ENCODE measurements around the gene MLX. TPM values are rescaled to one million over a fixed set of nuclear protein-coding genes. Genes with fewer than 3 reads are reported as not detected.

Gene MLX
- total RNA-seq, 4 donors from 2014 or later, result 37.8 to 43.2 (median 39.3) TPM

DNA sequence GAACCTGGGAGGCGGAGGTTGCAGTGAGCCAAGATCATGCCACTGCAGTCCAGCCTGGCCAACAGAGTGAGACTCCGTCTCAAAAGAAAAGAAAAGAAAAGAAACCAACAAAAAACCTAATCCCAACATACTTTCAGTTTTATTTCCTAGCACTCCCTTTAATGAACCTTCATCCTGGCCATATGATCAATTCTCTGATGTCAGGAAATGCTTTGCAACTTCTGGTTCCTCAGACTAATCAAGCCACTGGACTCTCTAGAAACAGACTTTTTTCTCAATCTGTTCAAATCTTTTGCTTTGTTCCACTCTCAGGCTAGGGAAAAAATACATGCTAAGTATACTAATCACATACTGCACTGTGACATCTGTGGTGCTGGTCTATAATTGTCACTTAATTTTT lies 24.0 kb downstream of the MLX start:
- DNase-seq (ENCODE audit: low spot score in 2 of 2), result no peak
- no peak overlapping the region for H3K4me3 ChIP-seq (ENCODE audit: low read depth, poor library complexity, severe bottlenecking)
- TF ChIP-seq POLR2A (IDR thresholded peaks at IDR 0.05), result no peak
- TF ChIP-seq, protein P1, sequence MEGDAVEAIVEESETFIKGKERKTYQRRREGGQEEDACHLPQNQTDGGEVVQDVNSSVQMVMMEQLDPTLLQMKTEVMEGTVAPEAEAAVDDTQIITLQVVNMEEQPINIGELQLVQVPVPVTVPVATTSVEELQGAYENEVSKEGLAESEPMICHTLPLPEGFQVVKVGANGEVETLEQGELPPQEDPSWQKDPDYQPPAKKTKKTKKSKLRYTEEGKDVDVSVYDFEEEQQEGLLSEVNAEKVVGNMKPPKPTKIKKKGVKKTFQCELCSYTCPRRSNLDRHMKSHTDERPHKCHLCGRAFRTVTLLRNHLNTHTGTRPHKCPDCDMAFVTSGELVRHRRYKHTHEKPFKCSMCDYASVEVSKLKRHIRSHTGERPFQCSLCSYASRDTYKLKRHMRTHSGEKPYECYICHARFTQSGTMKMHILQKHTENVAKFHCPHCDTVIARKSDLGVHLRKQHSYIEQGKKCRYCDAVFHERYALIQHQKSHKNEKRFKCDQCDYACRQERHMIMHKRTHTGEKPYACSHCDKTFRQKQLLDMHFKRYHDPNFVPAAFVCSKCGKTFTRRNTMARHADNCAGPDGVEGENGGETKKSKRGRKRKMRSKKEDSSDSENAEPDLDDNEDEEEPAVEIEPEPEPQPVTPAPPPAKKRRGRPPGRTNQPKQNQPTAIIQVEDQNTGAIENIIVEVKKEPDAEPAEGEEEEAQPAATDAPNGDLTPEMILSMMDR (IDR thresholded peaks at IDR 0.05), result no peak
- intact Hi-C loops (cut with DNase I; ENCODE audit: low total_unique reads), result no loop called here
- WGBS, 2 donors, result 91% methylated on average over 2 of the region's 2 CpGs

DNA sequence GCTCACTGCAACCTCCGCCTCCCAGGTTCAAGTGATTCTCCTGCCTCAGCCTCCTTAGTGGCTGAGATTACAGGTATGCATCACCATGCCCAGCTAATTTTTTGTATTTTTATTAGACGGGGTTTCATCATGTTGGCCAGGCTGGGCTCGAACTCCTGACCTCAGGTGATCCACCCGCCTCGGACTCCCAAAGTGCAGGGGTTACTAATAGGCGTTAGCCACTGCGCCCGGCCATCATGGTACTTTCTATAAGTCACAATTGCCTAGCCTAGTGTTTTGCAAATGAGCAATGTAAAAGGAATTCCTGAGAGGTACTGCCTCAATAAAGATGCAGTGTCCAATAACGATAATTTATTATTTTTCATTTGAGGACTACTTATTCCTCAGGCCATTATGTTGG lies 24.5 kb downstream of the MLX start:
- 93 to 95% methylated on average over 9 of the region's 9 CpGs for WGBS, 2 donors
- DNase-seq (ENCODE audit: low spot score in 2 of 2), result peak in 1 of 2 donors; percentile 60
- intact Hi-C loops (cut with DNase I; ENCODE audit: low total_unique reads), result no loop called here
- TF ChIP-seq, protein P1 (IDR thresholded peaks at IDR 0.05), result no peak
- TF ChIP-seq POLR2A (IDR thresholded peaks at IDR 0.05), result no peak
- no peak overlapping the region for H3K4me3 ChIP-seq (ENCODE audit: low read depth, poor library complexity, severe bottlenecking)

DNA sequence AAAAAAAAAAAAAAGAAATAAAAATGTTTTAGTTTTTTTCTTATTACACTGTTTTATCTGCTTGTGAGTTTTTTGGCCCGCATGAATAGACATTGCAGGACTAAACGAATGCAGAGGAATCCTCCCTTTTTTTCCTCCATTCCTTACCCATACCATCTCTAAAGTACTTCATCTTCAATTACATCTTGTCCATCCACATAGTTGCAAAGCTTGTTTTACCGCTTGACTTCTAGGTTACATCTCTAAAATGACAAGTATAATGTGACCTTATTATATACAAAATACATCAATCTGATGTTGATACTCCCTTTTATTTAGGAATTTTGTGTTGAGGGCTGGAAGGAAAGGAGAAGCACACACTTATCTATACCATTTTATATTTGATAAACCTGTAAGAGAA lies 29.5 kb downstream of the MLX start:
- 72 to 74% methylated on average over 3 of the region's 3 CpGs for WGBS, 2 donors
- intact Hi-C loops (cut with DNase I; ENCODE audit: low total_unique reads), result no loop called here
- DNase-seq (ENCODE audit: low spot score in 2 of 2), result no peak
- H3K4me3 ChIP-seq (ENCODE audit: low read depth, poor library complexity, severe bottlenecking), result no peak overlapping the region
- no peak for TF ChIP-seq POLR2A (IDR thresholded peaks at IDR 0.05)
- TF ChIP-seq, protein P1 (IDR thresholded peaks at IDR 0.05), result no peak

DNA sequence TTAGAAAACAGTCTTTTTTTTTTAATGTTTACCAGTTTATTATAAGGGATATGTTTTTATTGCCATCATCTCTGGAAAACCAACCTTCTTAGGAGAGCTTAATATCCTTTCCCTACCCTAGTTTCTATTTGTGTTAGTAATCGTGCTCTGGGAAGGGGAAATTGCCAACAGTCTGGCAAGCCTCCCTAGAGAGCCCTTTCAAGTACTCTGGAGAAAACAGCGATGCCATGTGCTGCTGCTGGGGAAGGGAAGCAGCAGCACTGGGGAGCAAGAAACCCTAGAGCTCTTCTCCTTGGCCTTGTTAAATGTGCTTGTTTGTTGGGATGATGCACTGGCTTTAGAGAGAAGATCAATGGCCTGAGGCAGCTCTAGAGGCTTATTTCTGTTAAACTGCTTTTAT lies 32.0 kb downstream of the MLX start:
- 8 to 26% methylated on average over 2 of the region's 2 CpGs for WGBS, 2 donors
- DNase-seq (ENCODE audit: low spot score in 2 of 2), result no peak
- no peak overlapping the region for H3K4me3 ChIP-seq (ENCODE audit: low read depth, poor library complexity, severe bottlenecking)
- intact Hi-C loops (cut with DNase I; ENCODE audit: low total_unique reads), result no loop called here
- no peak for TF ChIP-seq POLR2A (IDR thresholded peaks at IDR 0.05)
- TF ChIP-seq, protein P1 (IDR thresholded peaks at IDR 0.05), result no peak

DNA sequence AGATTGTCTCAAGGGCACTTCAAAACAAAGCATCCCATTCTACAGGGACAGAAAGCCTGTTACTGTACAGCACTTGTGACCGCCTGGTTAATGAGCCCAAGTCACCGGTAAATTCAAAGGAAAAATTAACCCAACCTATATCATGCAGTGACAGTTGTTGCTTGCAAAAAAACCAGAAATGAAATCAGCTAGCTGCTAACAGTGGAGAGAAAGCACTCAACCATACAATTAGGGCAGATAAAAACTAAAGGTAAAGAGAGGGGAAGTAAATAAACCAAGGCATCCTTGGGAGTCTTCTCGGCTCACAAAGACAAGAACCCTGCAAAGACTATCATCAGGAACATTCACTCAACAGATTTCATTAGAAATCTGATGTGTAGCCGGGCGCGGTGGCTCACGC lies 36.4 kb downstream of the MLX start:
- no peak overlapping the region for H3K4me3 ChIP-seq (ENCODE audit: low read depth, poor library complexity, severe bottlenecking)
- no peak for TF ChIP-seq POLR2A (IDR thresholded peaks at IDR 0.05)
- TF ChIP-seq, protein P1 (IDR thresholded peaks at IDR 0.05), result no peak
- no peak for DNase-seq (ENCODE audit: low spot score in 2 of 2)
- intact Hi-C loops (cut with DNase I; ENCODE audit: low total_unique reads), result no loop called here
- 91 to 92% methylated on average over 7 of the region's 7 CpGs for WGBS, 2 donors

DNA sequence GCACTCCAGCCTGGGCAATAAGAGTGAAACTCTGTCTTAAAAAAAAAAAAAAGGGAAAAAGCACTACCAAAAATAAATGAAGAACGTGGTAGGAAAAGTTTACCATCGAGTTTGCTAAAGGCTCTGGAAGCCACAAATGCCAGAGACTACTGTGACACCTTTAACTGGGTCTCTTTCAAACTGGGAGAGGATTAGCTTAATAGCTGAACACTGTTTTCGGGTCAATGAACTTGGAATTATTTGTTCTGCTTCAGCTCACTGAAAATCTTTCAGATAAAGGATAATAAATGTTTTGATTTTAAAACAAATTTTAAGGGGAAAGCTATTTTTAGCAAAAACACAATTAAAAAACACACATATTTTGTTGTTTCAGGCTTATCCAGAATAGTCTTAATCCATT lies 40.9 kb downstream of the MLX start:
- 31 to 32% methylated on average over 3 of the region's 3 CpGs for WGBS, 2 donors
- H3K4me3 ChIP-seq (ENCODE audit: low read depth, poor library complexity, severe bottlenecking), result no peak overlapping the region
- TF ChIP-seq POLR2A (IDR thresholded peaks at IDR 0.05), result no peak
- TF ChIP-seq, protein P1 (IDR thresholded peaks at IDR 0.05), result no peak
- intact Hi-C loops (cut with DNase I; ENCODE audit: low total_unique reads), result loop anchor here (2.0 kb wide), 1 partner anchor 69 kb away; the partner anchor contains the start of gene PLEKHH3
- no peak for DNase-seq (ENCODE audit: low spot score in 2 of 2)
